Body of pancreas (tissue), 4 donors: ENCODE results near the gene ANKRD23.

Source experiments
- POLR2A ChIP-seq, 3 donors: fragments of 450-650 bp; IDR thresholded peaks; one replicate each; pipeline ENCODE4 v1.6.1; 2016; ENCODE audit warnings: antibody characterized with exemption in 3 of 3, mild to moderate bottlenecking in 2 of 3
- TF ChIP-seq, protein P1 (sequence below), 7 experiments: fragments of 450-650 bp in 4 of 7; fragments of 200-600 bp in 3 of 7; sonication (generic) in 3 of 7; IDR thresholded peaks; one replicate each; pipeline ENCODE4 v1.5.1; 2016 to 2019; ENCODE audit warnings: antibody characterized with exemption in 7 of 7

DNA sequence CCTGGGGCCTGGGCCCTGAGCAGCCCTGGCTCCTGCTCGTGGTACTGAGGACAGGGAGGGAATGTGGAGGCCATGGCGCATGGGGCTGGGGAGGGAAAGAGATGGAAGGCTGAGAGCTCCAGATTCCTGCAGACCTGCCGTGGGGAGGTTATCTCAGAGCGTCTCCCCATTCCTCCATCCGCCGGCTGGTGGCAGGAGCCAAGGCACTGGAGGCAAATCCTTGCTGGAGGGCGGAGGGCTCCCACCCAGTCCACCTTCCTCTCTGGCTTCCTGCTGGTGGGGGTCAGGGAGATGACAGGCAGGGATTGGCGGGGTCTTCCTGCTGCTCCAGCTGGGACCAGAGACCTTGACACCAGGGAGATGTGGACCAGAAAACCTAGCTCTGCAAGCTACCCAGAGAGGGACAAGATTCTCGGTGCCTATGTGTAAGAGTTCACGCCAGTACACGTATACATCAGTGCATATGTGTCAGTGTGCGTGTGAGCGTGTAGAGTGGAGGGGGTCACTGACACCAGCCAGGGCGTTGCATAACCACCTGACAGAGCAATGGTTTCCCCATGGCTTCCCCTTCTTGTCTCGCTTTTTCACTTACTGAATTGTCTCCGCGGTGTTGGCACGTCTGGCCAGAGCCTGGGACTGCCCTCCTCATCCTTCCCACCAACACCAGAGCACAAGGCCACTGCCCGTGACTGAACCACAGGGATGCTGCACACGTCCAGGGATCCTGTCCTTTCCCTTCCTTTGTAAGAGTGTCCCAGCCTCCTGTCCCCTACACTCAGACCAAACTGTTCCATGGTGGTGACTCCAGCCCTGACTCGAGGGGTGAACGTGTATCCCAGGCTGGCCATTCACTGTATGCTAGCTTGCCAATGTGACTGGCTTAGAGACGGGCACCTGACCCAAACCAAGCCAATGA, 41.9 kb upstream of the ANKRD23 start:
- no peak for TF ChIP-seq POLR2A (IDR thresholded peaks at IDR 0.05)
- TF ChIP-seq, protein P1, sequence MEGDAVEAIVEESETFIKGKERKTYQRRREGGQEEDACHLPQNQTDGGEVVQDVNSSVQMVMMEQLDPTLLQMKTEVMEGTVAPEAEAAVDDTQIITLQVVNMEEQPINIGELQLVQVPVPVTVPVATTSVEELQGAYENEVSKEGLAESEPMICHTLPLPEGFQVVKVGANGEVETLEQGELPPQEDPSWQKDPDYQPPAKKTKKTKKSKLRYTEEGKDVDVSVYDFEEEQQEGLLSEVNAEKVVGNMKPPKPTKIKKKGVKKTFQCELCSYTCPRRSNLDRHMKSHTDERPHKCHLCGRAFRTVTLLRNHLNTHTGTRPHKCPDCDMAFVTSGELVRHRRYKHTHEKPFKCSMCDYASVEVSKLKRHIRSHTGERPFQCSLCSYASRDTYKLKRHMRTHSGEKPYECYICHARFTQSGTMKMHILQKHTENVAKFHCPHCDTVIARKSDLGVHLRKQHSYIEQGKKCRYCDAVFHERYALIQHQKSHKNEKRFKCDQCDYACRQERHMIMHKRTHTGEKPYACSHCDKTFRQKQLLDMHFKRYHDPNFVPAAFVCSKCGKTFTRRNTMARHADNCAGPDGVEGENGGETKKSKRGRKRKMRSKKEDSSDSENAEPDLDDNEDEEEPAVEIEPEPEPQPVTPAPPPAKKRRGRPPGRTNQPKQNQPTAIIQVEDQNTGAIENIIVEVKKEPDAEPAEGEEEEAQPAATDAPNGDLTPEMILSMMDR (IDR thresholded peaks at IDR 0.05) = no peak
